NCI-H2029 treated with DMSO at 0.1 percent for 48 hours (cell line): Measurements from ENCODE around the gene PXMP4.
"Not testable (repeated sequence)": the region's sequence is repeated elsewhere in the genome, so short reads cannot be mapped to it uniquely, and the experiment has no call there.

ENCODE experiments used
- DNase-seq: peaks from one replicate; lab custom pipeline; 2025; lab: John Stamatoyannopoulos, UW

PXMP4 gene, protein sequence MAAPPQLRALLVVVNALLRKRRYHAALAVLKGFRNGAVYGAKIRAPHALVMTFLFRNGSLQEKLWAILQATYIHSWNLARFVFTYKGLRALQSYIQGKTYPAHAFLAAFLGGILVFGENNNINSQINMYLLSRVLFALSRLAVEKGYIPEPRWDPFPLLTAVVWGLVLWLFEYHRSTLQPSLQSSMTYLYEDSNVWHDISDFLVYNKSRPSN

DNA sequence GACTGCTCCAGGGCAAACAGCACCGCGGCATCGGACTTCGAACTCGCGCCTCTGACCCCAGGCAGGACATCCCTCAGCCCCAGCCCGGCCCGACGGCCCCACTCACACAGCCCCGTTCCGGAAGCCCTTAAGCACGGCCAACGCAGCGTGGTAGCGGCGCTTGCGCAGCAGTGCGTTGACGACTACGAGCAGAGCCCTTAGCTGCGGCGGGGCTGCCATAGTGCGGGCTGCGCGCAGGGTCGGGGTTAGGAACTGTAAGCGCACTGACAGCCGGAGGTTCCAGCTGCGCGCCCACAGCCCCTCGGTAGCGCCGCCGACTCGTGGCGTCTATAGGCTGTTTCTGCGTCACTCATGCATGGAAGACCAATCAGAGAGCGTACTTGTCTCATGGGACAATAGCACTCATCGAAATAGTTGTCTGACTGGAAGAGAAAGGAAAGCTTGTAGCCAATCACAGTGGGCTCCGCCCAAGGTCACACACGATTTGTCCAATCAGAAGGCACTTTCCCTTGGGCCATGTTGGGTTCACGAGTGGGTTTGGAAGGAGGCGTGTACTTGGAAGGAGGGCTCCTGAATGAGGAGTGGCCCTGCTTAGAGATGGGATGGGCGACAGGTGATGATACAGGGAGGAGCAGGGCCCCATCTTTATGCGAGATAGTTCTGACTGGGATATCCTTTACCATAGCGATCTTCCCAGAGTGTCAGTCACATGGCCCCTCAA lies at the start of gene PXMP4:
PXMP4 (minus strand) TSS at position 322 of the 721 bp plus-strand sequence; CDS start at position 219, 103 bp downstream.
- peak; percentile 98 for DNase-seq

DNA sequence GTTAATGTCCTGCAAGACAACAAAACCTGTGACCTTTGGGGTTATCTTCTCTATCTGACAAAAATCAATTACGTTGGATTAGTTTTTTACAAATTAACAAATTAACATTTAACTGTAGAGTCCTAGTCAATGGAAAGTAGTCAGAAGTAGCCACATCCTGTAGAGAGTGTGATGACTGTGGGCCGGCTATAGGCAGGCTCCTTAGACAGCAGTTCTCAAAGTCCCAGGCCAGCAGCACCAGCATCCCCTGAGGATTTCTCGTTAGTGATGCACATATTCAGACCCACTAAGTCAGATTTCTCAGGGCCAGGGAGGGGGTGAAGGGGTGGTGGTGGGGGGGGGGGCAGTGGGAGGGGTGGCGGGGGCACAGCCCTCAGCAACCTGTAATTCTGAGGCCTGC lies 48.9 kb upstream of the PXMP4 start:
- DNase-seq: no peak

DNA sequence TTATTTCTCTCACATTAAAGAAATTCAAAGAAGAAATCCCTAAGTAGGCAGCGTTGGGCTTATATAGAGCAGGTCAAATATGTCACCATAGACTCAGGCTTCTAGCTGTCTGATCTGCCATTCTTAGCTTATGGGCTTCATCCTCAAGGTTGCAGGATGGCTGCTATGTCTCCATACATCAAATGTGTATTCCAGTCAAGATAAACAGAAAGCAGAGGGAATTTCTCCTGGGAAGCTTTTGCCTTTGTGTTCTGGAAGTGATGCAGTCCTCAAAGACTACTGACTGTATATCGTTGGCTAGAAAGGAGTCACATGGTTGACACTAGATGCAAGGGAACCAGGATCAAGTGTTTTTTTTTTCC lies 47.6 kb upstream of the PXMP4 start:
- no peak for DNase-seq

DNA sequence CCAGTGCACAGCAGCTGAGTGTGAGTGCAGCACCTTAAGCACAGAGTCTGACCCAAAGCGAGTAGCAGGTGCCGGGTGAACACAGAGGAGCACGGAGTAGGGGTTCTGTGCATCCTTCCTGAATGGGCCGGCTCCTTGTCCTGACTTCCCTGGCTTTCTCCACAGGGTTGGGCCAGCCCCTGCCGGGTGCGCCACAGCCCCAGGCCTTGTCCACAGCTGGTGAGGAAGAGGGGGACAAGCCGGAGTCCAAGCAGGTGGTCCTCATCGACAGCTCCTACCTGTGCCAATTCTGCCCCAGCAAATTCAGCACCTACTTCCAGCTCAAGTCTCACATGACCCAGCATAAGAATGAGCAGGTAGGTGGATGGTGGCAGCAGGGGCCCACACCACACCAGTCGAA lies 46.6 kb upstream of the PXMP4 start:
- no peak for DNase-seq

DNA sequence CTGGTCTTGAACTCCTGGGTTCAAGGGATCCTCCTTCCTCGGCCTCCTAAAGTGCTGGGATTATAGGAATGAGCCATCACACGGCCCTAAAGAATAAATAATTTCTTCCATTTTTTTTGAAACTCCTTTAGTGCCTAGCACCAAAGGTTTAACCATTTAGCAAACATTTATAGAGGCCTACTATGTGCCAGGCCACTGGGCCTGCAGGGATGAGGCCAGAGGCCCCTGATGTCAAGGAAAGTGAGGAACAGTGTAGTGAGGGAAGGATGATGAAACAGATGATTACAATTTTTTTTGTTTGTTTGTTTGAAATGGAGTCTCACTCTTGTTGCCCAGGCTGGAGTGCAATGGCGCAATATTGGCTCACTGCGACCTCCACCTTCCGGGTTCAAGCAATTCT lies 45.5 kb upstream of the PXMP4 start:
- DNase-seq: no peak

DNA sequence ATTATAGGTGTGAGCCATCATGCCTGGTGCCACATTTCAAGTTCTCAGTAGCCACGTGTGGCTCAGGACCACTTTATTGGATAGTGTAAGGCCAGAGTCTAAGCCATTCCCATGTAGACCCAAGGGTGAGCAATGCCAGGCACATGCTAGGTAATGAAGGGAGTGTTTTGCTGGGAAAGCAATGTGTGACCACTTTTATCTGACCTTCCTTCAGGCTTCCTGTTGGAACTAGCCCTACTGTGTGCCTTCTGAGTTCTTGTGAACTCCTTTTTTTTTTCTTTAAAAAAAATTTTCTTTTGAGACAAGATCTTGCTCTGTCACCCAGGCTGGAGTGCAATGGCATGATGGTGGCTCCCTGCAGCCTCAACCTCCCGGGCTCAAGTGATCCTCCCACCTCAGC lies 45.0 kb upstream of the PXMP4 start:
- no peak for DNase-seq

DNA sequence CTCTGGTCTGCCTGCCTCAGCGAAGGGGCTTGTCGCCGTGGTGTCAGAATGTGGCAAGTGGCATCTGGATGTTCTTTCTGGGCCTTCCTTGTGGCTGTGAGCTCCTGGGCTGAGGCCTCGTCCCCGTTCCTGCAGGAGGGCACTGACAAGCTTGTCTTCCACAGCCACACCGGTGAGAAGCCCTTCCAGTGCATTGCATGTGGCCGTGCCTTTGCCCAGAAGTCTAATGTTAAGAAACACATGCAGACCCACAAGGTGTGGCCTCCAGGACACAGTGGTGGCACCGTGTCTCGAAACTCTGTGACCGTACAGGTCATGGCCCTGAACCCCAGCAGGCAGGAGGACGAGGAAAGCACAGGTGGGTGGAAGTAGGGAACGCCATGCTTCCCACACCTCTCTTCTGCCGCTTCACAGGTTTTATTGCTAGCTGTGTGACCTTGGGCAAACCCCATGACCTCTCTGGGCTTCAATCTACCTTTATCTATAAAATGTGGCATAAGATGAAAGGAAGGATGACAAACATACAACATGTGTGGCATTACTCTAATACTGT lies 41.7 kb upstream of the PXMP4 start:
- DNase-seq: no peak

DNA sequence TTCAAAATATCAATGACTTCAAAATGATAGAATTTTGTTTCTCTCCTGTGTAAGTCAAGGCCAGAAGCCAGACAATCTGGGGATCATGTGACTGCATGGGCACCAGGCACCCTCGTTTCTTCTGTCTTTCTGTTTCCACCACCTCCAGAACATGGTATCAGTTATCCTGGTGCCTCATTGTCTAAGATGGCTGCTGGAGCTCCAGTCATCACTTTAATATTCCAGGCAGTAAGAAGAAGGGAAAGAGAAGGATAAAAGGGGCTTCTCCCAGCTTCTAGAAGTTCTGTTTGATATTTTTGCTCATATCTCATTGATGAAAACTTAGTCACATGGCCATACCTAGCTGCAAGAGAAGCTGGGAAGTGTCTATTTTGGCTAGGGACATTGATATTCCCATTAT lies 37.3 kb upstream of the PXMP4 start:
- no peak for DNase-seq

DNA sequence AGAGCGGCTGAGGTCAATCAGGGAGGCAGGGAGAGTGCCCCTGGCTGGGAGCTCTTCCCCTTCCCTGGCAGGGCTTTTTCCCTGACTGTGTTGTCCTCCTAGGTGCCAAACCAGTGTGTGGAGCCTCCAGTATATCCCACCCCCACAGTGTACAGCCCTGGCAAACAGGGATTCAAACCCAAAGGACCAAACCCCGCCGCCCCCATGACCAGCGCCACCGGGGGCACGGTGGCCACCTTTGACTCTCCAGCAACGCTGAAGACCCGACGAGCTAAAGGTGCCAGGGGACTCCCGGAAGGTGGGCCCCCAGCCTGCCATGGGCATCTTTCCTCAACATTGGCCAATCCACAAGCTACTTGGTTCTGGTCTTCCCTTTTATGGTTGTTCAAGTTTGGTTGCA lies 36.9 kb upstream of the PXMP4 start:
- no peak for DNase-seq

DNA sequence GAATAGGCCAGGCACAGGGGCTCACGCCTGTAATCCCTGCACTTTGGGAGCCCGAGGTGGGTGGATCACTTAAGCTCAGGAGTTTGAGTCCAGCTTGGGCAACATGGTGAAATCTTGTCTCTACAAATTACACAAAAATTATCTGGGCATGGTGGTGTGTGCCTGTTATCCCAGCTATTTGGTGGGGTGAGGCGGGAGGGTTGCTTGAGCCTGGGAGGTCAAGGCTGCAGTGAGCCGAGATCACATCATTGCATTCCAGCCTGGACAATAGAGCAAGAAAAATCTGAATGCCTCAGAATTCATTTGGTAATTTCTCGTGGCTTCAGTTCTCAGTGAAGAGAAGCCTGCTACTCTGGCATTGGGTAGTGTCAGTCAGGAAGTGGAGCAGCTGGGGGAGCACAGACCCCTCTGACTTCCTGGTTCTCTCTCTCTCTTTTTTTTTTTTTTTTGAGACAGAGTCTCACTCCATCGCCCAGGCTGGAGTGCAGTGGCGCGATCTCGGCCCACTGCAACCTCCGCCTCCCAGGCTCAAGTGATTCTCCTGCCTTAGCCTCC lies 35.9 kb upstream of the PXMP4 start:
- DNase-seq: not testable (repeated sequence)

DNA sequence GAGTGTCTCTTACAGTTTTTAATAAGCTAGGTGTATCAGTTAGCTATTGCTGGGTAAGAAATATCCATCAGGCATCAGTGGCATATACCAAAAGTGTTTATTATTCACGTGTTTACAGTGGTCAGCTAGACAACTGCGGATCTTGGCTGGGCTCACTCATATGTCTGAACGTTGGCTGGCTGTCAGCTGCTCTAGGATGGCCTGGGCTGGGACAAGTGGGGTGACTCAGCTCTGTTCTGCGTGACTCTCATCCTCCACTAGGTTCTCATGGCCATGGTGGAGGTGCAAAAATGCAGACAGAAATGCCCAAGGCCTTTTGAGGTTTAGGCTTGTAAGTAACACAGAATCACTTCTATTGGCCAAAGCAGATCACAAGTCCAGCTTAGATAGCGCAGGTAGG lies 33.7 kb upstream of the PXMP4 start:
- DNase-seq: no peak

DNA sequence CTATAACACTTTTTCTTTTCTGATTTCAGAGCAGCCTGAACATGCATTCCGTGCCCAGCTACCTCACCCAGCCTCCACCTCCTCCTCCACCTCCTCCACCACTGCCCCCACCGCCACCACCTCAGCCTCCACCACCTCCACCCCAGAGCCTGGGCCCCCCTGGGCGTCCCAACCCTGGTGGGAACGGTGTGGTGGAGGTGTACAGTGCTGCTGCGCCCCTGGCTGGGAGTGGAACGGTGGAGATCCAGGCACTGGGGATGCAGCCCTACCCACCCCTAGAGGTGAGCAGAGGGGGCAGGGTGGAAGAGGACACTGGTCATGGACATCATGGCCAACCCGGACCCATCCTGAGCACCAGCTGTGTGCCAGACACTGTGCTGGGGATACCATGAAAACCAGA lies 33.0 kb upstream of the PXMP4 start:
- no peak for DNase-seq

DNA sequence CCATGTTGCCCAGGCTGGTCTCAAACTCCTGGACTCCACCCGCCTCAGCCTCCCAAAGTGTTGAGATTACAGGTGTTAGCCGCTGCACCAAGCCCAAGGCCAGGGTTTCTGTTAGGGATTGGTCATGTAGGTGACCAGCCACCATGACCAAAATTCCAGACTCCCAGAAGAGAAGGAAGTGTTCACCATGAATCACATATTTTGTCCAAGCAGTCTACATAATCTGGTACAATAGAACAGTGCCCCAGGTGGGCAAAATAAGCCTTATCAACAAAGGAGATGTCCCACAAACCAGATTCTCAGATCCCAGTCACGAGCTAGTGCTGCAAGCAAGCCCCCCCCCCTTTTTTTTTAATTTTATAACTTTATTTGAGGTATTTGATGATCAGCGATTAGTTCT lies 31.7 kb upstream of the PXMP4 start:
- DNase-seq: no peak

DNA sequence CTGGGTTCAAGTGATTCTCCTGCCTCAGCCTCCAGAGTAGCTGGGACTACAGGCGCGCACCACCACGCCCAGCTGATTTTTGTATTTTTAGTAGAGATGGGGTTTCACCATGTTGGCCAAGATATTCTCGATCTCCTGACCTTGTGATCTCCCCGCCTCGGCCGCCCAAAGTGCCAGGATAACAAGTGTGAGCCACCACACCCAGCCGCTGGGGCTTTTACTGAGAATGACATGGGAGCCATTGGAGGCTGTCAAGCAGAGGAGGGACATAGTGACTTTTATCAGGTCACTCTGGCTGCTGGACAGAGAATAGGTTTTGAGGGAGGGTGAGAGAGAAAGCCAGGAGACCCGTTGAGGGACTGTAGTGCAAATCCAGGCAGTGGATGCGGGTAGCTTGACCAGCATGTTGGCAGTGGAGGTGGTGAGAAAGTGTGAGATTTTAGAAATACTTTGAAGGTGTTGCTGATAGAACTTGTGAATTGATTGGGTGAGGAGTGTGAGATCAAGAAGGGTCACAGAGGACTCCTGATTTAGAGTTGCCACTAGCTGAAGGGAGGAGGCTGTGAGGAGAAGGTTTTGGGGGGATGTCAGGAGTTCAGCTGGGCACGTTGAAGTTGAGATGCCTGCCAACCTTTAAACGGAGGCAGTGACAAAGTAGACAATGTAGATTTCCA lies 26.4 kb upstream of the PXMP4 start:
- no peak for DNase-seq

DNA sequence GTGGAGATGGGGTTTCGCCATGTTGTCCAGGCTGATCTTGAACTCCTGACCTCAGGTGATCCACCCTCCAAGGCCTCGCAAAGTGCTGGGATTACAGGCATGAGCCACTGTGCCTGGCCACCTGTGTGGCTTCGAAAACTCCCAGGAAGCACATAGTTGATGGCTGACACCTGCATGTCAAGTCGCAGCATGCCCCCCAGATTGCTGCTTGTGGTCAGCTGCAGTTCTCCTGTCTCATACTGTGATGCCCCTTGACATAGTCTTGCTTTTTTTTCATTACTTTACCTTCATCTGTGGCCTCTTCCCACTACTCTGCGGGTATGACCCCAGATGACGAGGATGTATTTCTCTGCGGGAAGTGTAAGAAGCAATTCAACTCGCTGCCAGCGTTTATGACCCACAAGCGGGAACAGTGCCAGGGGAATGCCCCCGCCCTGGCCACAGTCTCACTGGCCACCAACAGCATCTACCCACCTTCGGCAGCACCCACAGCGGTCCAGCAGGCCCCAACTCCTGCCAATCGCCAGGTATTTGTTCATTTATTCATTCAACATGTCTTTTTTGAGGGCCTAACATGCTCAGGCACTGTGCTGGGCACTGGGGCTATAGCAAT lies 24.8 kb upstream of the PXMP4 start:
- no peak for DNase-seq

DNA sequence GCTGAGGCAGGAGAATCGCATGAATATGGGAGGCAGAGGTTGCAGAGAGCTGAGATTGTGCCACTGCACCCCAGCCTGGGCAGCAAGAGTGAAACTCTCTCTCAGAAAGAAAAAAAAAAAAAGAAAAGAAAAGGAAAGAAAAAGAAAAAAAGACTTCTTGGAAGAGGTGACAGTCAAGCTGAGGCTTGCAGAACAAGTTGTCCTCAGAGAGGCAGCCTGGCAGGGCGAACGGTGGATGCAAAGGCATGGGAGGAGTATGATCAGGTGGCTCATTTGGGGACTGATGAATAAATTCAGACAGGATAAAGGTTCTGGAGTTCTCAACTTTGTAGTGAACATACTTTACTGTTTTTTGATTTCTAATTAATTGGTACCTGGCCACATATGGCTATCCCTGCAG lies 24.1 kb upstream of the PXMP4 start:
- DNase-seq: no peak

DNA sequence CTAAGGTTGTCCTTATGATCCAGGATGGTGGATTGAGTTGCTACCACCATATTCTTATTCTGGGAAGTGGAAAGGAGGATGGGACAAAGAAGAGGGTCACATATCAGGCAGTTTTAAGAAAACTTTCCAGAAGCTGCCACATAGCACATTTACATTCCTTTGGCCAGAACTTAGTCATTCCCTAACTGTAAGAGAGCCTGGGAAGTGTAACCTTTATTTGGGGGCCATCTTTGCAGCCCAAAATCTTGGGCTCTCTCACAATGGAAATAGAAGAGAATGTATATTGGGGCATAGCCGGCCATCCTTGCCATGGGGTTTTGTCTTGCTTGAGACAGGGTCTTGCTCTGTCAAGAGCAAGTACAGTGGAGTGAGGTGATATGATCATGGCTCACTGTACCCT lies 20.1 kb upstream of the PXMP4 start:
- no peak for DNase-seq

DNA sequence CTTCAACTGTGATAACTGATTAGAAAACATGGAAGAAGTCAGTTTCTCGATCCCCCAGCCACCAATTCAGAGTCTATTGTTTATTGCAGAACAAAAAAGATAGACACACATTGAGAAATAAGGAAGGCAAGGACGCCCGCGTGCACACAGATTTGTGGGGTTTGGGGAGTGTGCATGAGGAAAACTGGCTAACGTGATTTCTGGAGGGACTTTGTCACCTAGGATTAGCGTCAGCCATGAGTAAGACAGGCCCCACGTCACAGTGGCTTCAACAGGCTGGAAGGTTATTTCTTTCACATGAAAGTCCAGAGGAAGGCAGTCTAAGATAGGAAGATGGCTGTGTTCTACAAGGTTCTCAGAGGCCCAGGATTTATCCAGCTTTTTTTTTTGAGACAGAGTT lies 19.4 kb upstream of the PXMP4 start:
- no peak for DNase-seq

DNA sequence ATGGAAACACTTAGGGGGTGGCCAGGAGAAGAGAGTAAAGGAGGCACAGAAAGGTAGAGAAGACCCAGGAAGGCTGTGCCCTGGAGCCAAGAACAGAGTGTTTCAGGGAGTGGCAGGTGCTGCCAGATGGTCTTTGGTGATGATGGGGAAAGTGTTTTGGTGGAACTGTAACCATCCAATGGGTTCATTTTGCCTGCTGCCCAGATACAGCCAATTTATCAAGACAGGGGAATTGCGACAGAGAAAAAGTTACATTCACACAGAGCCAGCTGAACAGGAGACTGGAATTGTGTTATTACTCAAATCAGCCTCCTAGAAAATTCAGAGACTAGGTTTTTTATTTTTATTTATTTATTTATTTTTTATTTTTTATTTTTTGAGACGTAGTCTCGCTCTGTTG lies 16.9 kb upstream of the PXMP4 start:
- DNase-seq: no peak

DNA sequence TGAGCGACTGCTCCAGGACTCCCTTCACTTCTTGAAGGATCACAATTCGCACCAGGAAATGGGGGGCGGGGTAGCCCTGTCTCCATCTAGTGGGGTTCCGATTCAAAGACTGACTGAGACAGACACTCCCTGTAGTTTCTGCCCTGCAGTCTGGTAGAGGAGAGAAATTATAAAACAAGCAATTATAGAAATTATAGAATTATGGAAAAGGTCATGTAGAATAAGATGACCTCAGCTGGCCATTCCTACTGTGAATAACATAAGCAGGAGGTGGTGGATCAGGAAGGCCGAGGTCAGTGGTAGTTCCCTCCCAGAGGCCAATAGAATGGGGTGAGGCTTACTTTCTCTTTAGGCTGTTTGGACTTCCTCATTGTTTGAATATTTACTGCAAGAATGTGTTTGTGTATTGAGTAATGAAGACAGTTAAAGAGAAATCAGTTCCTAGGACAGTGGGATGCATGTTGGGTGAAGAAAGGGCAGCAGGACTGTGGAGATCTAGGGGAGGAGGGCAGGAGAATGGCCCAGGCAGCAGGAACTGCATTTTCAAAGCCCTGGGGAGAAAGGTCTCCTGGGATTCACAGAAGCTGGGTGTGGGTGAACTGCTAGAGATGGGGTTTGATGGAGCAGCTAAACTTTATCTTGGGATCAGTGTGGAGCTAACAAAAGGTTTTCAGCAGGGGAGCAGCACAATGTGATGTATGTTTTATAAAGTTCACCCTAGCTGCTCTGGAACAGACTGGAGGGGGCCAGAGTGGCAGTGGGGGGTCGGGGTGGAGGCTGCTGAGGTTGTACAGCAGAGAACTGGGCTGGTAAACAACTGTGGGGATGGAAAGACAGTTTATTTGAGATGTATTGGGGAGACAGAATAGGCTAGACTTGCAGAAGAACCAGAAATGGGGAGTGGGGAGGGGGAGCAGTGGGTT lies 13.8 kb upstream of the PXMP4 start:
- no peak for DNase-seq
